KOPT-K1 (cell line): ENCODE data around the gene RD3L.

Source experiments
- H3K27ac ChIP-seq: fragments of 200-600 bp; sonication (generic); 2 replicates; pipeline ENCODE4 v1.5.1; 2016; ENCODE audit warnings: antibody characterized with exemption, mild to moderate bottlenecking, low read depth, low read length; ENCODE audit not compliant: poor library complexity, severe bottlenecking
- H3K36me3 ChIP-seq: fragments of 200-600 bp; sonication (generic); 2 replicates; pipeline ENCODE4 v1.5.1; 2017; ENCODE audit warnings: antibody characterized with exemption, mild to moderate bottlenecking, low read length, moderate library complexity; ENCODE audit not compliant: insufficient read depth
- H3K9me3 ChIP-seq: fragments of 200-600 bp; sonication (generic); 2 replicates; pipeline ENCODE4 v1.5.1; 2017; ENCODE audit warnings: antibody characterized with exemption, low read length, mild to moderate bottlenecking; ENCODE audit not compliant: insufficient read depth, poor library complexity, severe bottlenecking

Gene RD3L

DNA sequence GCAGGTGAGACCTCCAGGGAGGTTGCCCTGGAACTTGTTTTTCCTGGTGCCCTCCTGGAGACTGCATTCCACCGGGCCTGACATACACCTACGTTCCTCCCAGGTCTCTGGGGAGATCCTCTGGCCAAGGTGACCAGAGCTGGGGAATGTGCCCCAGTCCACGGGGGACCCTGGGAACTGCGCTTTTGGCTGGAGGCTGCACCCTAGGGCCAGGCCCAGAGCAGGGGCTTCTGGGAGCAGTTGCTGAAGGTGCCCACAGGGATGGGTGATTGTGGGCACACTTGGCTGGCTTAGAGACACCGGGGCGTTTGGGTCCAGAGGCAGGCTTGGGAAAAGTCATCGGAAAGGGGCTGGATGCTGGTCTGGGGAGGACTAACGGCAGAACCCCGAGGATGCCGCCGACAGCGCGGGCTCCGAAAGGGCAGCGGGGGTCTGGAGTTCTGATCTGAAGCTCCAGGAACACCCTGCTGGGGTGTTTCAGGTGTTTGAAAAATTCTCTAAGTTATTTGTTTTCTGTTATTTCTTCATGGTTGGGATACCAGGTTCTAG, 50.6 kb downstream of the RD3L start:
- Histone ChIP-seq H3K36me3 (no peaks in the 10 kb centered on the region), H3K9me3 (no peaks in the 10 kb centered on the region), H3K27ac (no peak overlapping the region)

- no peaks in the 10 kb centered on the region for H3K36me3 ChIP-seq
- H3K27ac ChIP-seq, result no peak overlapping the region
- H3K9me3 ChIP-seq, result no peaks in the 10 kb centered on the region
These were observed 51.3 kb downstream of the RD3L start for GRCh38 chr14:103890821-103891666.
